KG1 (cell line): Measurements from ENCODE around the gene DNAJB11.
"Not testable (repeated sequence)": the region's sequence is repeated elsewhere in the genome, so short reads cannot be mapped to it uniquely, and the experiment has no call there.

Source experiments
- DNase-seq: peaks from one replicate; lab custom pipeline; 2025; lab: John Stamatoyannopoulos, UW

DNAJB11 gene

GRCh38 chr3:186552408-186553031 lies 18.0 kb upstream of the DNAJB11 start:
- DNase-seq: no peak

- no peak for DNase-seq
Observed at GRCh38 chr3:186564586-186564985, 5.9 kb upstream of the DNAJB11 start.

- no peak for DNase-seq
Observed at GRCh38 chr3:186566772-186567071, 3.8 kb upstream of the DNAJB11 start.

- DNase-seq: peak; percentile 94
Observed at GRCh38 chr3:186567072-186567921, 3.2 kb upstream of the DNAJB11 start, which contains the start of gene TBCCD1. Gene TBCCD1, minus strand, starts transcription at chr3:186567339. Its CDS starts 3,010 bp downstream, at chr3:186564329.

- not testable (repeated sequence) for DNase-seq
Observed at GRCh38 chr3:186569361-186569760, 1.2 kb upstream of the DNAJB11 start.

- DNase-seq: no peak
Observed at GRCh38 chr3:186569779-186570095, 783 bp upstream of the DNAJB11 start.

GRCh38 chr3:186570941-186571643 lies 572 bp downstream of the DNAJB11 start:
- no peak for DNase-seq

- DNase-seq: no peak
Observed at GRCh38 chr3:186571644-186572013, 1.1 kb downstream of the DNAJB11 start.

- no peak for DNase-seq
Observed at GRCh38 chr3:186577521-186577920, 7.0 kb downstream of the DNAJB11 start.

- DNase-seq: no peak
Observed at GRCh38 chr3:186580785-186581184, 10.3 kb downstream of the DNAJB11 start.

- no peak for DNase-seq
Observed at GRCh38 chr3:186582541-186582940, 12.0 kb downstream of the DNAJB11 start.

GRCh38 chr3:186583831-186584230 lies 13.3 kb downstream of the DNAJB11 start:
- DNase-seq: no peak

GRCh38 chr3:186586245-186586644 lies 15.7 kb downstream of the DNAJB11 start:
- DNase-seq: not testable (repeated sequence)

GRCh38 chr3:186587183-186587582 lies 16.7 kb downstream of the DNAJB11 start:
- no peak for DNase-seq

- DNase-seq: no peak
Observed at GRCh38 chr3:186588632-186589031, 18.1 kb downstream of the DNAJB11 start.

- DNase-seq: no peak
Observed at GRCh38 chr3:186589121-186589520, 18.6 kb downstream of the DNAJB11 start.

GRCh38 chr3:186589856-186590579 lies 19.5 kb downstream of the DNAJB11 start:
- DNase-seq: no peak

- DNase-seq: no peak
Observed at GRCh38 chr3:186590580-186591295, 20.2 kb downstream of the DNAJB11 start.

- no peak for DNase-seq
Observed at GRCh38 chr3:186592682-186593081, 22.2 kb downstream of the DNAJB11 start.

GRCh38 chr3:186593862-186594261 lies 23.3 kb downstream of the DNAJB11 start:
- no peak for DNase-seq

GRCh38 chr3:186594591-186595113 lies 24.1 kb downstream of the DNAJB11 start:
- no peak for DNase-seq
